Caco-2 (cell line): ENCODE measurements around the gene RAP1B. TPM values are rescaled to one million over a fixed set of nuclear protein-coding genes. Genes with fewer than 3 reads are reported as not detected.

Source experiments
- BruUV-seq: library from RNA; stranded (reverse); fragments of 400-500 nt; replicated peaks from 2 replicates; lab custom pipeline; 2021; lab: Mats Ljungman, UMichigan
- CTCF ChIA-PET: fragments of 300-600 bp; sonication (Branson Sonifier 250); formaldehyde crosslinking; loops from one replicate; lab custom pipeline; 2022; ENCODE audit warnings: antibody characterized with exemption; lab: Charles Lee
- POLR2A ChIA-PET: fragments of 300-600 bp; sonication (Branson Sonifier 250); formaldehyde crosslinking; loops from one replicate; lab custom pipeline; 2022; ENCODE audit warnings: antibody characterized with exemption; lab: Charles Lee
- DNase-seq, 2 experiments: peaks; one replicate each; pipeline versions ENCODE4 v3.0.0 to v3.0.0-alpha.2; 2020 to 2022
- H3K27me3 ChIP-seq: replicated peaks from 2 replicates; pipeline ENCODE4 v1.6.0; 2011; ENCODE audit warnings: low read length; ENCODE audit not compliant: control insufficient read depth, insufficient read depth
- H3K36me3 ChIP-seq: 2 replicates; pipeline ENCODE4 v1.5.1; 2011; ENCODE audit warnings: low read length; ENCODE audit not compliant: control insufficient read depth, insufficient read depth
- H3K4me1 ChIP-seq: fragments of 250-450 bp; sonication (Bioruptor Pico); 2 replicates; pipeline ENCODE4 v1.5.1; 2020; ENCODE audit warnings: mild to moderate bottlenecking
- H3K4me3 ChIP-seq: 2 replicates; pipeline ENCODE4 v1.5.1; 2011; ENCODE audit warnings: low read depth, mild to moderate bottlenecking, control low read depth, low read length
- H3K9me3 ChIP-seq: fragments of 250-450 bp; sonication (Bioruptor Pico); 2 replicates; pipeline ENCODE4 v1.5.1; 2020; ENCODE audit warnings: mild to moderate bottlenecking, moderate library complexity
- H3K27ac Mint-ChIP-seq: one replicate; pipeline ENCODE4 v1.8.0; 2022; ENCODE audit warnings: mixed read lengths; ENCODE audit not compliant: unreplicated experiment
- H3K27me3 Mint-ChIP-seq: one replicate; pipeline ENCODE4 v1.8.0; 2022; ENCODE audit warnings: mixed read lengths; ENCODE audit not compliant: insufficient read depth, unreplicated experiment
- H3K36me3 Mint-ChIP-seq: one replicate; pipeline ENCODE4 v1.8.0; 2022; ENCODE audit warnings: mild to moderate bottlenecking, mixed read lengths; ENCODE audit not compliant: insufficient read depth, unreplicated experiment
- H3K4me1 Mint-ChIP-seq: one replicate; pipeline ENCODE4 v1.8.0; 2022; ENCODE audit warnings: low read depth, mixed read lengths; ENCODE audit not compliant: unreplicated experiment
- H3K4me3 Mint-ChIP-seq: one replicate; pipeline ENCODE4 v1.8.0; 2022; ENCODE audit warnings: mild to moderate bottlenecking, moderate library complexity, mixed read lengths; ENCODE audit not compliant: unreplicated experiment
- H3K9me3 Mint-ChIP-seq: one replicate; pipeline ENCODE4 v1.8.0; 2022; ENCODE audit warnings: mixed read lengths; ENCODE audit not compliant: unreplicated experiment
- intact Hi-C: fragments of 100-400 bp; cut with micrococcal nuclease; formaldehyde crosslinking; loops from one replicate; pipeline ENCODE4 v1.10.0; 2022; ENCODE audit not compliant: unreplicated experiment
- total RNA-seq: library from RNA; stranded (reverse); gene quantifications from 2 replicates; pipeline ENCODE4 v1.2.3, GENCODE V29; 2022
- TF ChIP-seq, protein P1 (sequence below), 2 experiments: fragments of 200-600 bp in 1 of 2; IDR thresholded peaks; 1 replicate in 1 of 2; 2 replicates in 1 of 2; pipeline versions ENCODE4 v1.5.1 to v1.8.0; 2011 to 2022; ENCODE audit warnings: antibody characterized with exemption in 1 of 2, control low read depth in 1 of 2, inconsistent platforms in 1 of 2, low read depth in 1 of 2, low read length in 1 of 2, mild to moderate bottlenecking in 1 of 2, moderate library complexity in 1 of 2; ENCODE audit not compliant: insufficient read depth in 1 of 2, severe bottlenecking in 1 of 2, unreplicated experiment in 1 of 2

Gene RAP1B
- total RNA-seq, 1 experiment from 2014 or later: 216 TPM

DNA sequence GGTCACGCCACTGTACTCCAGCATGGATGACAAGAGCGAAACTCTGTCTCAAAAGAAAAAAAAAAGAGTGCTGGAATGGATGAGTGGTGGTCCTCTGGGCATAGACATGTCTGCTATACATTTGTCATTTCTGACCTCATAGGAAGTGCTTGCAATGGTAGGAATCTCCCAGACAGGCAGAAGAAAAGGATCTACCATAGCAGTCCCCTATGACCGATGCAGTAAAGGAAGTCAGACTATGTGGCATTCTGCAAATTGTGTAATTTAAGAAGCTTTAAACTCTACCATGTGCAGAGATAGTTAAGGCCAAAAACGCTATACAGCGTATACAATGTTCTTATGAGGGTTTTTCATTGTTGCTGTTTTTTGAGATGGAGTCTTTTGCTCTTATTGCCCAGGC, 24.7 kb upstream of the RAP1B start:
- Histone ChIP-seq H3K27me3 (no peaks in the 10 kb centered on the region), H3K9me3 (peaks cover 21% of the 10 kb centered on the region), H3K4me3 (no peak overlapping the region), H3K36me3 (no peaks in the 10 kb centered on the region), H3K4me1 (no peaks in the 10 kb centered on the region)
- ChIA-PET POLR2A (no interaction called here), CTCF (no interaction called here)
- TF ChIP-seq, protein P1, sequence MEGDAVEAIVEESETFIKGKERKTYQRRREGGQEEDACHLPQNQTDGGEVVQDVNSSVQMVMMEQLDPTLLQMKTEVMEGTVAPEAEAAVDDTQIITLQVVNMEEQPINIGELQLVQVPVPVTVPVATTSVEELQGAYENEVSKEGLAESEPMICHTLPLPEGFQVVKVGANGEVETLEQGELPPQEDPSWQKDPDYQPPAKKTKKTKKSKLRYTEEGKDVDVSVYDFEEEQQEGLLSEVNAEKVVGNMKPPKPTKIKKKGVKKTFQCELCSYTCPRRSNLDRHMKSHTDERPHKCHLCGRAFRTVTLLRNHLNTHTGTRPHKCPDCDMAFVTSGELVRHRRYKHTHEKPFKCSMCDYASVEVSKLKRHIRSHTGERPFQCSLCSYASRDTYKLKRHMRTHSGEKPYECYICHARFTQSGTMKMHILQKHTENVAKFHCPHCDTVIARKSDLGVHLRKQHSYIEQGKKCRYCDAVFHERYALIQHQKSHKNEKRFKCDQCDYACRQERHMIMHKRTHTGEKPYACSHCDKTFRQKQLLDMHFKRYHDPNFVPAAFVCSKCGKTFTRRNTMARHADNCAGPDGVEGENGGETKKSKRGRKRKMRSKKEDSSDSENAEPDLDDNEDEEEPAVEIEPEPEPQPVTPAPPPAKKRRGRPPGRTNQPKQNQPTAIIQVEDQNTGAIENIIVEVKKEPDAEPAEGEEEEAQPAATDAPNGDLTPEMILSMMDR (IDR thresholded peaks at IDR 0.05; ENCODE audit: insufficient read depth in 1 of 2, low read depth in 1 of 2, low read length in 1 of 2, severe bottlenecking in 1 of 2, unreplicated experiment in 1 of 2): no peak
- intact Hi-C loops: no loop called here
- Mint-ChIP-seq H3K27me3 (no peaks in the 10 kb centered on the region), H3K27ac (no peak overlapping the region), H3K4me1 (no peaks in the 10 kb centered on the region), H3K36me3 (no peaks in the 10 kb centered on the region), H3K9me3 (peaks cover 14% of the 10 kb centered on the region), H3K4me3 (no peak overlapping the region)
- DNase-seq: no peak
- no TSS peak for BruUV-seq

DNA sequence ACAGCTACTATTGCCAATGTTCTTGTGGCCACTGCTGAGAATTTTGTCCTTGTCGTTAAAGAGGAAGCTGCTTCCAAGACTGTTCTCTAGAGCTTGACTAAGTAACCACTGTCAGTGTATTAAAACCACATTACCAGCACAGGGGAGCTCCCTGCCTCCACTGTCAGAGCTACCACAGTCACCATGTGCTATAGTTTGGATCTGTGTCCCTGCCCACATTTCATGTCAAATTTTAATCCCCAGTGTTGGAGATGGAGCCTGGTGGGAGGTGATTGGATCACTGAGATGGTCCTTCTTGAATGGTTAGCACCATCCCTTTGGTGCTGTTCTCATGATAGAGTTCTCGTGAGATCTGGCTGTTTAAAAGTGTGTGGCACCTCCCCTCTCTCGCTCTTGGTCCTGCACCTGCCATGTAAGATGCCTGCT, 23.2 kb upstream of the RAP1B start:
- no peaks in the 10 kb centered on the region for H3K36me3 Mint-ChIP-seq
- no peak overlapping the region for H3K27ac Mint-ChIP-seq
- no peaks in the 10 kb centered on the region for H3K27me3 Mint-ChIP-seq
- no TSS peak for BruUV-seq
- H3K4me3 Mint-ChIP-seq: no peak overlapping the region
- no peak for DNase-seq
- intact Hi-C loops: no loop called here
- Histone ChIP-seq H3K4me1 (no peaks in the 10 kb centered on the region), H3K27me3 (no peaks in the 10 kb centered on the region), H3K4me3 (no peak overlapping the region), H3K36me3 (no peaks in the 10 kb centered on the region), H3K9me3 (peaks cover 21% of the 10 kb centered on the region)
- H3K9me3 Mint-ChIP-seq: peaks cover 19% of the 10 kb centered on the region
- ChIA-PET CTCF (no interaction called here), POLR2A (no interaction called here)
- TF ChIP-seq, protein P1 (IDR thresholded peaks at IDR 0.05; ENCODE audit: insufficient read depth in 1 of 2, low read depth in 1 of 2, low read length in 1 of 2, severe bottlenecking in 1 of 2, unreplicated experiment in 1 of 2): no peak
- H3K4me1 Mint-ChIP-seq: no peaks in the 10 kb centered on the region

DNA sequence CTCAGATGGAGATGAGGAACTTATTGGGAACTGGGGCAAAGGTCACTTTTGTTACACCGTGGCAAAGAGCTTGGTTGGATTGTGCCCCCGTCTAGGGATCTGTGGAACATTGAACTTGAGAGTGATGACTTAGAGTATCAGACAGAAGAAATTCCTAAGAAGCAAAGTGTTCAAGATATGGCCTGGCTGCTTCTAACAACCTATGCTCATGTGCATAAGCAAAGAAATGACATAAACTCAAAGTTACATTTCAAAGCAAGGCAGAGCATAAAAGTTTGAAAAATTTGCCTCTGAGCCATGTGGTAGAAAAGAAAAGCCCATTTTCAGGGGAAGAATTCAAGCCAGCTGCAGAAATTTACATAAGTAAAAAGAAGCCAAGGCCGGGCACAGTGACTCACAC, 21.5 kb upstream of the RAP1B start:
- TF ChIP-seq, protein P1 (IDR thresholded peaks at IDR 0.05; ENCODE audit: insufficient read depth in 1 of 2, low read depth in 1 of 2, low read length in 1 of 2, severe bottlenecking in 1 of 2, unreplicated experiment in 1 of 2): no peak
- CTCF ChIA-PET: no interaction called here
- H3K27me3 Mint-ChIP-seq: no peaks in the 10 kb centered on the region
- intact Hi-C loops: no loop called here
- H3K4me1 Mint-ChIP-seq: no peaks in the 10 kb centered on the region
- H3K36me3 ChIP-seq: no peaks in the 10 kb centered on the region
- no peak overlapping the region for H3K4me3 ChIP-seq
- H3K27ac Mint-ChIP-seq: no peak overlapping the region
- H3K36me3 Mint-ChIP-seq: no peaks in the 10 kb centered on the region
- BruUV-seq: no TSS peak
- H3K27me3 ChIP-seq: no peaks in the 10 kb centered on the region
- peaks cover 21% of the 10 kb centered on the region for H3K9me3 ChIP-seq
- no peak overlapping the region for H3K4me3 Mint-ChIP-seq
- H3K9me3 Mint-ChIP-seq: peaks cover 19% of the 10 kb centered on the region
- no peaks in the 10 kb centered on the region for H3K4me1 ChIP-seq
- DNase-seq: no peak
- POLR2A ChIA-PET: no interaction called here
